ENCODE results near the gene CNTN1.

GRCh38 chr12:41096797-41097196 lies 404.6 kb downstream of the CNTN1 start:
- TF ChIP-seq CTCF (IDR thresholded peaks at IDR 0.05 in 4 of 5, conservative IDR thresholded peaks at IDR 0.05 in 1 of 5) (no peak), POLR2A (IDR thresholded peaks at IDR 0.05) (no peak)

Measured in gastrocnemius medialis (tissue), 4 donors.